ENCODE results near the gene SKAP2. TPM values are rescaled to one million over a fixed set of nuclear protein-coding genes. Genes with fewer than 3 reads are reported as not detected.

The SKAP2 gene
- polyA plus RNA-seq, 1 donor (not counting 4 experiments of a cell fraction or from before 2014, with no cell fraction given) = 15.0 TPM

DNA sequence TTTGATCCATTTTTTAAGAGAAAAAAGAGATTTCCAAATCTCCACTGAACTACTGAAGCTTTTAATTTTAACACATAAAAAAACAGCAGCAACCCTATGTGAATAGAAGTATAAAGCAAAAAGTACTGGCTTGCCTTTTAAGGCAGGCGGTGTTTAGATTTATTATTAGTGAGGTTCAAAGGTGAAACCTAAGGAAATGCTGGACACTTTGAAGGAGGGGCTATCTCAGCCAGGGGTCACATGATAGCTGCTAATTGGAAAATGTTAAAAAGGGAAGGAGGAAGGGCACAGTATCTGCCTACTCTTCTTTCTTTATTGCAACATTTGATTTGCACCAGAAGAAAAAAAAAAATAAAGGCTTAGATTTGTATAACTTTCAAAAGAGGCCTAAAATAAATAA lies 183.8 kb downstream of the SKAP2 start:
- no peak overlapping the region for H3K4me2 ChIP-seq (ENCODE audit: control insufficient read depth, extremely low read depth, insufficient read depth, low read depth, low read length)

DNA sequence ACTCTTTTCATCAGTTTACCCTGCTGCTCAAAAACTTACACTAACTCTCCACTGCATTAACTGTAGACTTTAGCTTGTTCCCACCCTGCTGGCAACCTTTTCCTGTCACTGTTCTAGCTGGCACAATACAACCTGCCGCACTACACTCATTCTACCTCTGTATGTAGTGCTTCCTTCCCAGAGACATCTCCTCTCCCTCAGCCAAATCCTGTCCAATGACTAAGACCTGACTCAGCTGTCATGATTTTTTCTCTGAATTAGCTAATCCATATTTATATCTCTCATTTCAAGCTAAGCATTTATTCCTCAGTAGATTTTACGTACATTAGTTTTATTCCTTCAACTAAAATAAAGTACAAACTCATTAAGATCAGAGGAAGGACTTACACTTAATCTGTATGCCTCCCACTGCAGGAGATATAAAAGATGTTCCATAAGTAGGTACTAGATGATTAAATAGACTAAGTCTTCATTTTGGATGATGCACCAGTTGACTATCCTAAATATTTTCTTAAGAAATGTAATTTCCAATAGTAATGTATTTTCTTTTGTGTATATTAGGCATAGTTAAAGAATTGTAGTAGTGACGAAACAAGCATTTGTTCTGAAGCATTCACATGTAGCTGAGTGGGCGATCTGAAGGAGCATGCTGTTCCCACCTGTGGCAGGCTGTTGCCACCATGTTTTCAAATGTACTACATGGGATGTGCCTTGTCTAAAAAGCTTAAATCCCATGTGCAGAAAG lies 189.1 kb downstream of the SKAP2 start:
- DNase-seq (ENCODE audit: low read depth, low spot score) = no peak

More for the DNA sequence above, 183.8 kb downstream of the SKAP2 start:
- H4K20me1 ChIP-seq (ENCODE audit: control insufficient read depth, extremely low read depth, insufficient read depth, low read length) = no peaks in the 10 kb centered on the region
- TF ChIP-seq, protein P1, sequence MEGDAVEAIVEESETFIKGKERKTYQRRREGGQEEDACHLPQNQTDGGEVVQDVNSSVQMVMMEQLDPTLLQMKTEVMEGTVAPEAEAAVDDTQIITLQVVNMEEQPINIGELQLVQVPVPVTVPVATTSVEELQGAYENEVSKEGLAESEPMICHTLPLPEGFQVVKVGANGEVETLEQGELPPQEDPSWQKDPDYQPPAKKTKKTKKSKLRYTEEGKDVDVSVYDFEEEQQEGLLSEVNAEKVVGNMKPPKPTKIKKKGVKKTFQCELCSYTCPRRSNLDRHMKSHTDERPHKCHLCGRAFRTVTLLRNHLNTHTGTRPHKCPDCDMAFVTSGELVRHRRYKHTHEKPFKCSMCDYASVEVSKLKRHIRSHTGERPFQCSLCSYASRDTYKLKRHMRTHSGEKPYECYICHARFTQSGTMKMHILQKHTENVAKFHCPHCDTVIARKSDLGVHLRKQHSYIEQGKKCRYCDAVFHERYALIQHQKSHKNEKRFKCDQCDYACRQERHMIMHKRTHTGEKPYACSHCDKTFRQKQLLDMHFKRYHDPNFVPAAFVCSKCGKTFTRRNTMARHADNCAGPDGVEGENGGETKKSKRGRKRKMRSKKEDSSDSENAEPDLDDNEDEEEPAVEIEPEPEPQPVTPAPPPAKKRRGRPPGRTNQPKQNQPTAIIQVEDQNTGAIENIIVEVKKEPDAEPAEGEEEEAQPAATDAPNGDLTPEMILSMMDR (optimal IDR thresholded peaks at IDR 0.05 in 1 of 3, IDR thresholded peaks at IDR 0.05 in 1 of 3, conservative IDR thresholded peaks at IDR 0.05 in 1 of 3; ENCODE audit: extremely low read depth in 1 of 3, insufficient read depth in 2 of 3, low read length in 3 of 3) = no peak
- TF ChIP-seq EZH2 (IDR thresholded peaks at IDR 0.05; ENCODE audit: low read length) = no peak
- H3K27me3 ChIP-seq (ENCODE audit: control insufficient read depth, extremely low read depth, insufficient read depth, low read length) = no peaks in the 10 kb centered on the region
- dilution Hi-C loops (cut with MboI; ENCODE audit: extremely low pct_ligation_motif_present, low sequenced_read_pairs) = no loop called here
- FAIRE-seq (no peak), DNase-seq (ENCODE audit: low read depth, low spot score) (no peak)
- no peak overlapping the region for H3K27ac ChIP-seq (ENCODE audit: control insufficient read depth, insufficient read depth, low read length)
- no peaks in the 10 kb centered on the region for H3K9me3 ChIP-seq (ENCODE audit: control insufficient read depth, low read depth, low read length)
- peaks cover 0 to 4% of the 10 kb centered on the region in 2 experiments for H3K36me3 ChIP-seq (ENCODE audit: control insufficient read depth in 2 of 2, extremely low read depth in 1 of 2, insufficient read depth in 2 of 2, low read length in 2 of 2)
- H3K9me1 ChIP-seq (ENCODE audit: control insufficient read depth, extremely low read depth, insufficient read depth, low read length) = no peaks in the 10 kb centered on the region
- H2AFZ ChIP-seq (ENCODE audit: control insufficient read depth, low read length) = no peak overlapping the region
- H3K79me2 ChIP-seq (ENCODE audit: control insufficient read depth, insufficient read depth, low read length) = no peaks in the 10 kb centered on the region
- no peak overlapping the region for H3K9ac ChIP-seq (ENCODE audit: control insufficient read depth, extremely low read depth, insufficient read depth, low read length)
- no peak overlapping the region for H3K4me3 ChIP-seq (ENCODE audit: control insufficient read depth in 2 of 3, extremely low read depth in 1 of 3, insufficient read depth in 2 of 3, low read depth in 1 of 3, low read length in 3 of 3)
- peaks cover 3% of the 10 kb centered on the region for H3K4me1 ChIP-seq (ENCODE audit: control insufficient read depth, extremely low read depth, insufficient read depth, low read length)

More for the DNA sequence above, 189.1 kb downstream of the SKAP2 start:
- no peak overlapping the region for H3K4me3 ChIP-seq (ENCODE audit: control insufficient read depth in 2 of 3, extremely low read depth in 1 of 3, insufficient read depth in 2 of 3, low read depth in 1 of 3, low read length in 3 of 3)
- H3K4me2 ChIP-seq (ENCODE audit: control insufficient read depth, extremely low read depth, insufficient read depth, low read depth, low read length) = no peak overlapping the region
- dilution Hi-C loops (cut with MboI; ENCODE audit: extremely low pct_ligation_motif_present, low sequenced_read_pairs) = no loop called here
- H3K27me3 ChIP-seq (ENCODE audit: control insufficient read depth, extremely low read depth, insufficient read depth, low read length) = no peaks in the 10 kb centered on the region
- no peaks in the 10 kb centered on the region for H3K9me1 ChIP-seq (ENCODE audit: control insufficient read depth, extremely low read depth, insufficient read depth, low read length)
- no peaks in the 10 kb centered on the region for H4K20me1 ChIP-seq (ENCODE audit: control insufficient read depth, extremely low read depth, insufficient read depth, low read length)
- no peak overlapping the region for H3K27ac ChIP-seq (ENCODE audit: control insufficient read depth, insufficient read depth, low read length)
- no peak for TF ChIP-seq EZH2 (IDR thresholded peaks at IDR 0.05; ENCODE audit: low read length)
- TF ChIP-seq, protein P1 (optimal IDR thresholded peaks at IDR 0.05 in 1 of 3, IDR thresholded peaks at IDR 0.05 in 1 of 3, conservative IDR thresholded peaks at IDR 0.05 in 1 of 3; ENCODE audit: extremely low read depth in 1 of 3, insufficient read depth in 2 of 3, low read length in 3 of 3) = no peak
- H3K9me3 ChIP-seq (ENCODE audit: control insufficient read depth, low read depth, low read length) = no peaks in the 10 kb centered on the region
- no peaks in the 10 kb centered on the region for H3K36me3 ChIP-seq (ENCODE audit: control insufficient read depth in 2 of 2, extremely low read depth in 1 of 2, insufficient read depth in 2 of 2, low read length in 2 of 2)
- H2AFZ ChIP-seq (ENCODE audit: control insufficient read depth, low read length) = no peak overlapping the region
- peak; percentile 86 for FAIRE-seq
- H3K9ac ChIP-seq (ENCODE audit: control insufficient read depth, extremely low read depth, insufficient read depth, low read length) = no peak overlapping the region
- no peaks in the 10 kb centered on the region for H3K79me2 ChIP-seq (ENCODE audit: control insufficient read depth, insufficient read depth, low read length)
- peaks cover 10% of the 10 kb centered on the region for H3K4me1 ChIP-seq (ENCODE audit: control insufficient read depth, extremely low read depth, insufficient read depth, low read length)

Data from keratinocyte (primary cell).